ENCODE data around the gene SAMD4A.

- TF ChIP-seq CTCF (IDR thresholded peaks at IDR 0.05) (no peak), POLR2A (IDR thresholded peaks at IDR 0.05) (no peak)
These were observed 47.4 kb downstream of the SAMD4A start for GRCh38 chr14:54614296-54614695.
